ENCODE data around the gene CTTN. TPM values are rescaled to one million over a fixed set of nuclear protein-coding genes. Genes with fewer than 3 reads are reported as not detected.

Gene CTTN
- total and polyA plus RNA-seq, 9 of the 15 experiments (the other 6 are each of a cell fraction or from before 2014, with no cell fraction given), result 9.9 to 158 (median 99.7) TPM

GRCh38 chr11:70377645-70378044 lies 20.7 kb upstream of the CTTN start (continued):
- no peak for TF ChIP-seq BCLAF1 (IDR thresholded peaks at IDR 0.05; ENCODE audit: borderline replicate concordance in 1 of 2, control insufficient read depth in 1 of 2, low read depth in 2 of 2, low read length in 1 of 2)
- no peak for TF ChIP-seq ZZZ3 (IDR thresholded peaks at IDR 0.05)
- no peak for TF ChIP-seq ZNF184 (CRISPR knock-in tag; IDR thresholded peaks at IDR 0.05)
- no peak for TF ChIP-seq BRF1 (IDR thresholded peaks at IDR 0.05; ENCODE audit: borderline replicate concordance, extremely low read depth, insufficient read length)

- in situ Hi-C loops (cut with MboI) (no loop called here), intact Hi-C loops (cut with micrococcal nuclease) (no loop called here)
- no TSS peak for BruUV-seq (replicated peaks)
- Histone ChIP-seq H3K27ac (ENCODE audit: extremely low read depth, low read depth, low read length) (no peak overlapping the region), H3K36me3 (ENCODE audit: control insufficient read depth, insufficient read depth, low read length) (peaks cover 89% of the 10 kb centered on the region), H4K20me1 (replicated peaks; ENCODE audit: control insufficient read depth, insufficient read depth, low read length) (no peaks in the 10 kb centered on the region; the same call in 1 of the 2 replicates), H3K9me3 (replicated peaks; ENCODE audit: control insufficient read depth, insufficient read depth, low read depth, low read length) (no peaks in the 10 kb centered on the region), H3K79me2 (ENCODE audit: control insufficient read depth, insufficient read depth, low read length) (no peaks in the 10 kb centered on the region), H3K27me3 (ENCODE audit: control insufficient read depth in 2 of 2, insufficient read depth in 2 of 2, low read length in 2 of 2) (no peaks in the 10 kb centered on the region), H3K9me1 (ENCODE audit: control insufficient read depth, insufficient read depth, low read length) (peaks cover 3% of the 10 kb centered on the region), H3K4me2 (ENCODE audit: insufficient read depth, low read length) (no peak overlapping the region), H3K4me3 (no peak overlapping the region), H3K9ac (ENCODE audit: insufficient read depth in 1 of 2, low read depth in 2 of 2, low read length in 2 of 2) (no peak overlapping the region), H3K4me1 (replicated peaks in 1 of 2; ENCODE audit: control insufficient read depth in 2 of 2, insufficient read depth in 2 of 2, low read length in 2 of 2) (peaks cover 0 to 11% of the 10 kb centered on the region in 2 experiments; a peak in 3 of 5 replicates), H2AFZ (ENCODE audit: low read depth, low read length) (no peak overlapping the region)
- peak; percentile 34; the same call in 1 of the 3 replicates for ATAC-seq
- CTCF ChIA-PET (ENCODE audit: low intra/inter-chr PET ratio), result no interaction called here
- FAIRE-seq, result no peak
- POLR2A ChIA-PET, result interaction anchor here (1.8 kb wide), 1 partner anchor 10 kb away, joined by 6 read pairs; no protein-coding TSS in a partner anchor
- DNase-seq (ENCODE audit: extremely low read depth in 1 of 4, low spot score in 3 of 4), result no peak
- 90% methylated on average over 9 of the region's 9 CpGs for WGBS (ENCODE audit: insufficient coverage, low coverage, missing lambda C conversion rate)
- TF ChIP-seq TFAP4 (CRISPR knock-in tag; IDR thresholded peaks at IDR 0.05; ENCODE audit: borderline replicate concordance) (no peak), BCOR (IDR thresholded peaks at IDR 0.05) (peak; percentile 88), IRF9 (tag; IDR thresholded peaks at IDR 0.05) (no peak), KLF6 (CRISPR knock-in tag; IDR thresholded peaks at IDR 0.05; ENCODE audit: borderline replicate concordance) (no peak), ZBTB34 (CRISPR knock-in tag; IDR thresholded peaks at IDR 0.05) (no peak), CTCF (IDR thresholded peaks at IDR 0.05 in 2 of 3, conservative IDR thresholded peaks at IDR 0.05 in 1 of 3; ENCODE audit: insufficient read depth in 2 of 3, low read depth in 1 of 3, low read length in 3 of 3) (peak; percentile 10 to 36 (median 16); a peak in 2 of 6 replicates)
These were observed 19.7 kb upstream of the CTTN start for GRCh38 chr11:70378506-70379134.

Measured in K562 (cell line).